GM19240 (cell line): ENCODE data around the gene CASP2.

Source experiments
- DNase-seq: peaks from one replicate; pipeline ENCODE4 v3.0.0; 2011; ENCODE audit warnings: low spot score; ENCODE audit not compliant: insufficient read length

The CASP2 gene

DNA sequence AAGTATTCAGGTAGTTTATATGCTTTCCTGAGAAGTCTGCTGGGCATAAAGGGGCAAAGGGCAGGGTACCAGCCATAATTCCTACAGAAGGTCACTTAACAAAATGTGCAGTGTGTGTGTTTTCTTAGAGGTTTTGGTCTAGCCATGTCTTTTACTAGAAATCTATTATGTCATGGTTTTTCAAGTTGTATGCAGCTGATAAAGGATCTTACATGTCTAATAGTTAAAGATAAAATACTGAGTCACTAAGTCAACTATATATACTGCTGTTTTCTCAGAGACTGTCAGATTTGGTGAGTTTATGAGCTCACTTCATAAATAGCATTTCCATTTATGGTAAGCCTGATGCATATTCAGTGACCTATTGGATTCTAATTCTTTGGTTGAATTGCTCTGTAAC, 7.7 kb downstream of the CASP2 start:
- DNase-seq: no peak

GRCh38 chr7:143296686-143297085, 8.5 kb downstream of the CASP2 start:
- DNase-seq: no peak

- DNase-seq: no peak
Measured at GRCh38 chr7:143299346-143299745, 11.2 kb downstream of the CASP2 start.

DNA sequence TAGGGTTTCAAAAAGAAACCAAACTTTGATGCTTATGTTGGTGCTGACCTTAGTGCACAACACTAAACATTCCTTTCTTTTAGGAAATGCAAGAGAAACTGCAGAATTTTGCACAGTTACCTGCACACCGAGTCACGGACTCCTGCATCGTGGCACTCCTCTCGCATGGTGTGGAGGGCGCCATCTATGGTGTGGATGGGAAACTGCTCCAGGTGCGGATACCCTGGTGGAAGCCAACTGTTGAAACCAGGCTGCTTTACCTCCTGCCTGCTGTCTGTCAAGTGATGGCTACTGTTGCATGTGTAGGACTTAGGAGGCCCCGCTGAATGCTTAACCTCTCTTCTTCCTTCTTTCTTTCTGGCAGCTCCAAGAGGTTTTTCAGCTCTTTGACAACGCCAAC, 11.7 kb downstream of the CASP2 start:
- no peak for DNase-seq

DNA sequence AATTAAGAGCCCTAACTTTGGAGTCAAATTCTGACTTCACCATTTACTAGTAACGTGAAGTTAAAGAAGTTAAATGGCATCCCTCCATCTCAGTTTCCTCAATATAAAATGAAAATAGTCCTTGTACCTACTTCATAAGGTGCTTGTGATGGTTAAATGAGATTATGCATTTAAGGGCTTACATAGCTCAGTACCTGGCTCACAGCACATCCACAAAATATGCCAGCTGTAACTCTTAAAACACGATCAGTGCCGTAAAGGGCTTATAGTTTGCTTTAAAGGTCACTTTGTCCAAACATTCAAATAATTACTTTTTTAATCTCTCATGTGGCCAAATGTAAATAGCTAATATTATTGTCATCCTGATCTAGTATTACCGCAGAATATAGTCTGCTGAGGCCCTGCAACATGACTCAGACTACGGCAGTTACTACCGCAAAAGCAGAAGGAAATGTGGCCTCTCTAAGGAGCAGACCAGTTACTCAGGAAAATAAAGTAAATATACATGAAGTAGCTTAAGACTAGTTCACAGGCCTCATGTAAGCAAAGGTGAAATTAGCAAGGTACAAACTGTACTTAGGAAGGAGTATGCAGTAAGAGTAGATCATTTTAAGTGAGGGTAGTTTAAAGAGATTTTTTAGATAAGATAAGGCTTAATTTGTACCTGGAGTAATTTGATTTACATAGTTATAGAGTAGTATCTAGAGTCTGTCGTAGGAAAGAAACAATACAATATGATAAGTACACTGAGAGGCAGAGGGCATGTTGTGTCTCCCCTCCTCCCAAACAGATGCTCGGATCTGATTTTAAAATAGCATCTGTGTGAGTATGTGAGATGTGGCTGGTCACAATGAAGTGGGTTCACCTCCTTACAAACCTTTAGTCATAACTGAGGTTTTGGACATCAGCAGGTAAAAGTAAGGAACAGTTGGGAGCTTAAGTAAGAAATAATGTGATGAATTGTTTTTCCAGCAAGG, 13.1 kb downstream of the CASP2 start:
- no peak for DNase-seq

GRCh38 chr7:143303733-143304132, 15.6 kb downstream of the CASP2 start:
- no peak for DNase-seq

- DNase-seq: no peak
Measured at GRCh38 chr7:143304938-143305337, 16.8 kb downstream of the CASP2 start.

GRCh38 chr7:143305423-143306070, 17.4 kb downstream of the CASP2 start:
- no peak for DNase-seq

- DNase-seq: no peak
Measured at GRCh38 chr7:143308632-143309031, 20.5 kb downstream of the CASP2 start.

GRCh38 chr7:143314127-143314526, 26.0 kb downstream of the CASP2 start:
- no peak for DNase-seq

DNA sequence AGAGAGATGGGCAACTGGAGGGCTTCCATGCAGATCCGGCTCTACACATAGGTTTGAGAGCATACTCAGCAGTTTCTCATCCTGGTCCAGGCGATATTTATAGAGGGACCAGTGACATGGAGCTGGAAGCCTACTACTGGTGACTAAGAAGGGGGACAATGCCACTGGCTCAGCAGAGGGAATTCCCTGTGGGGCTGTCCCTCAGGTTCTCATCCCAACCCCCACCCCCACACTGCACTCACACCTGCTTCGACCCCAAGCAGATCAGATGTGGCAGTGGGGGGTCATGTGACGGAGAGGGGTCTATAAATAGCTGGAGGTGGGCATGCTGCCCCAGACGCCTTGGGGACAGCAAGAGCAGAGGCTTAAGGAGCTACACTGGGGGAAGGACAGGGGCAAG, 27.6 kb downstream of the CASP2 start, which contains the start of gene CLCN1:
TSS of gene CLCN1 (plus strand) at position 336 of the 400 bp plus-strand sequence. CDS start 102 bp downstream, outside the sequence.
- DNase-seq: no peak

DNA sequence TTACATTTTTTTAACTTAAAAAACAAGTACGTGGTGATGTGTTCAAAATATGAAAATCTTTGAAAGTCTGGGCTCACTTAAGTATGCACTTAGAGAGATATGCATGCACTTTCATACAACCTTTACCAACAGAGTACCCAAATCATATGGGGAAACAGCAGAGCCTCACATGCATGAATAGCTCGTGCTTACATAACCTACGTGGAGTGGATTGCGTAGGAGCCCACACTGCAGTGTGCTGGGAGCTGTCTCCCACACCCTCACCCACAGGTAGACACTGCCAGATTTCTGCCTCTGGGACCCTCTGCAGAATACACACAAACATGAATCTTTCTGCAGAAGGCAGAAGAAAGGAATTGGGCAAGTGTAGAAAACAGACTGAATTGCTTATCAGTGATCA, 28.3 kb downstream of the CASP2 start:
- DNase-seq: no peak

DNA sequence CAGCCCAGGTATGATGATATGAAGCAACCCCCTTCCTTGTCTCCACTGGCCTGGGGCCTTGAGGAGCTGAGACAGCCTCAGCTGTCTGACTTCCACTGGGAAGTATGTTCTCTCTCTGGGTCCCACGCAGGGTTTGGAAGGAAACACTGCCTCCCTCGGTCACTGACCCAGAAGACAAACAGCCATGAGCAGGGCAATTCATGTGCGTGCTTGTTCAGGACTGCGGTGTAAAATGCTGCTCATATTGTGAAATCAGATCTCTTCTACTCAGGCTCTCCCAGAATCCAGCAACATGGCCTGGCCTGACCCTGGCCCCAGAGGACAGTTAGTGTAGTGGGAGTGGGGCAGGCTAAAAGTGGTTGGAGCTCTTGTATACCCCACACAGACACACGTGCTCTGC, 30.5 kb downstream of the CASP2 start:
- no peak for DNase-seq

DNA sequence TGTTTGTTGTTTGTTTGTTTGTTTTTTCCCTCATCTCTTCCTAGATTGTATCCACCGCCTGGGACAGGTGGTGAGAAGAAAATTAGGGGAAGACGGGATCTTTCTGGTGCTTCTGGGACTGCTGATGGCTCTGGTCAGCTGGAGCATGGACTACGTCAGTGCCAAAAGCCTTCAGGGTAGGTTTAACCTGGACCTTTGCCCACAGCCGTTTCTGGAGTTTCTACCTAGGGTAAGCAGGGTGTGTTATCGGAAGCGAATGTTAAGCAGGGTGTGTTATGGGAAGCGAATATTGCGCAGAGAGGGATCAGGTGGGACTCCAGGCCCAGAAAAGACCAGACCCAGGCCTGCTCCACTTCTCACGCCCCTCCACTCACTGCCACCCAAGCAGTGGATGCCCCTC, 32.5 kb downstream of the CASP2 start:
- no peak for DNase-seq

DNA sequence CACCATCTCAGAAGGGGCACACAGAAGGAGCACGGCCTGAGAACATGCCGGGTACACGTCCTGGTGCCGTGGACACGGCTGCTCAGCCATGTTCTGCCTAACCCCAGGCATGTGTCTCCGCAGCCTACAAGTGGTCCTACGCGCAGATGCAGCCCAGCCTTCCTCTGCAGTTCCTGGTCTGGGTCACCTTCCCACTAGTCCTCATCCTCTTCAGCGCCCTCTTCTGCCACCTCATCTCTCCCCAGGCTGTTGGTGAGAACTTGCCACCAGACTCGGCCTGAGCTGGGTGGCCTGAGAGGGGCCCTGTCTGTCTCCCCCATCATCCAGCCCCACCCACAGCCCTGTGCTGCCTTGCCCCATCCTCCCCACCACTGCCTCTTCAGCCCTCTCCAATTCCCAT, 33.1 kb downstream of the CASP2 start:
- no peak for DNase-seq

DNA sequence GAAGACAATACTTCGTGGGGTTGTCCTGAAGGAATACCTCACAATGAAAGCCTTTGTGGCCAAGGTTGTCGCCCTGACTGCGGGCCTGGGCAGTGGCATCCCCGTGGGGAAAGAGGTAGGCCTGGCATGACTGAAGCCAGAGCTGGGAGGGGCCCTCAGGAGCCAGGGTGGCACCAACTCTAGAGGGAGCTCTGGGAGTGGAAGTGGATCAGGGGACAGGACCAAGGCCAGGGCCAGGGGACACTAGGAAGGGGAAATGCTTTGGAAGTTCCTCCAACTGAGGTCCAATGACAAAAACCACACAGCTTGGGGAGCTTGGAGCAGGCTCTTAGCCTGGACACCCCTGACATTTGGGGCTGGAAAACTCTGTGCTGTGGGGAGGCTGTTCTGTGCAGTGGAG, 33.6 kb downstream of the CASP2 start:
- no peak for DNase-seq

GRCh38 chr7:143322760-143323633, 34.8 kb downstream of the CASP2 start:
- no peak for DNase-seq

- no peak for DNase-seq
Measured at GRCh38 chr7:143323653-143324052, 35.5 kb downstream of the CASP2 start.

- DNase-seq: no peak
Measured at GRCh38 chr7:143325240-143325639, 37.1 kb downstream of the CASP2 start.

- no peak for DNase-seq
Measured at GRCh38 chr7:143327903-143328302, 39.8 kb downstream of the CASP2 start.

DNA sequence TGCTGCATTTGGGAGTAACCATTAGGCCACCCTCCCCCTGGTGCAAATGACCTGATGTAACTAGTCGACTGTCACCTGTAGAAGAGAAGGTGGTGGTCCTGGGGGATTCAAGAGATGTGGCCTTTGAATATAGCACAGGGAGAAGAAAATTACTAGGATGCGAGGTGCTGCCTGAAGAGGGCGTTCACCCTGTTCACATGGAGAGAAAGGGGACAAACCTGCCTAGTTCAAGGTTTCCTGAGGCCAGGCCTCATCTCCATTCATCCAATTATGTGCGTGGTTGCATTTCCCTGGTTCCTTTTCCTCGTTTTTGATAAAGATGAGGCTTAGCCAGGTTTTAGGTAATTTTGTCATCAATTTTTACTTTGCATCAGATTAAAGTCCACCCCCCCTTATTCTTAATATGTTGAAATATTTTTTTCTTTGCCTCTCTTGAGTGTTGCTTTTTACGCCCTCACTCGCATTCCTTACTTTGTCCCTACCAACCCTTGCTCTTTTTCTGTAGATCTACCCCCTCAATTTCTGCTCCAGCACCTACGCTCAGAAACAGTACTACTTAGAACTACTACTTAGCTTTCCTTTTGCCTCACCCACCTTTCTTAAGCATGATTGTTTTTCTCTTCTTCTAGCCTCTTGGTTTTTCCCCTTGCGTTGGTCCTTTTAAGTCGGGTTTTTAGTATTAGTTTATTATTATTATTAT, 41.5 kb downstream of the CASP2 start:
- DNase-seq: no peak
